Measurements from ENCODE around the gene SLC7A7.

Gene SLC7A7

GRCh38 chr14:22835505-22835904 lies 20.3 kb upstream of the SLC7A7 start (continued):
- TF ChIP-seq ZNF362 (tag by site-specific recombination; IDR thresholded peaks at IDR 0.05): no peak

- Histone ChIP-seq H3K36me3 (ENCODE audit: control insufficient read depth in 2 of 2, insufficient read depth in 1 of 2, low read length in 2 of 2) (peaks cover 30 to 39% of the 10 kb centered on the region in 2 experiments; a peak in 2 of 3 replicates), H3K4me1 (ENCODE audit: control insufficient read depth, insufficient read depth, low read length) (peaks cover 4% of the 10 kb centered on the region; the same call in 1 of the 2 replicates), H3K9me3 (ENCODE audit: control insufficient read depth, insufficient read depth, low read depth, low read length) (no peaks in the 10 kb centered on the region), H3K27ac (ENCODE audit: extremely low read depth, low read depth, low read length) (peak overlapping the region; percentile 37; the same call in 1 of the 2 replicates), H3K4me3 (ENCODE audit: low read depth, low read length) (peak overlapping the region; percentile 97)
- TF ChIP-seq YY1 (tag by site-specific recombination; IDR thresholded peaks at IDR 0.05): no peak
- peak; percentile 79; the same call in 1 of the 2 replicates for TF ChIP-seq ZNF394 (tag by site-specific recombination; IDR thresholded peaks at IDR 0.05; ENCODE audit: borderline replicate concordance)
- no peak for TF ChIP-seq ZNF692 (tag by site-specific recombination; IDR thresholded peaks at IDR 0.05)
- POLR2A ChIA-PET: interaction anchor here (0.6 to 1.1 kb wide), 4 partner anchors 8 to 84 kb away, joined by 3 to 5 read pairs (median 4); no protein-coding TSS in a partner anchor
- CTCF ChIA-PET: interaction anchor here (0.6 to 2.8 kb wide), 8 partner anchors 19 to 274 kb away, joined by 3 to 24 read pairs (median 4); no protein-coding TSS in a partner anchor
Observed at GRCh38 chr14:22830443-22831010, 15.3 kb upstream of the SLC7A7 start.

DNA sequence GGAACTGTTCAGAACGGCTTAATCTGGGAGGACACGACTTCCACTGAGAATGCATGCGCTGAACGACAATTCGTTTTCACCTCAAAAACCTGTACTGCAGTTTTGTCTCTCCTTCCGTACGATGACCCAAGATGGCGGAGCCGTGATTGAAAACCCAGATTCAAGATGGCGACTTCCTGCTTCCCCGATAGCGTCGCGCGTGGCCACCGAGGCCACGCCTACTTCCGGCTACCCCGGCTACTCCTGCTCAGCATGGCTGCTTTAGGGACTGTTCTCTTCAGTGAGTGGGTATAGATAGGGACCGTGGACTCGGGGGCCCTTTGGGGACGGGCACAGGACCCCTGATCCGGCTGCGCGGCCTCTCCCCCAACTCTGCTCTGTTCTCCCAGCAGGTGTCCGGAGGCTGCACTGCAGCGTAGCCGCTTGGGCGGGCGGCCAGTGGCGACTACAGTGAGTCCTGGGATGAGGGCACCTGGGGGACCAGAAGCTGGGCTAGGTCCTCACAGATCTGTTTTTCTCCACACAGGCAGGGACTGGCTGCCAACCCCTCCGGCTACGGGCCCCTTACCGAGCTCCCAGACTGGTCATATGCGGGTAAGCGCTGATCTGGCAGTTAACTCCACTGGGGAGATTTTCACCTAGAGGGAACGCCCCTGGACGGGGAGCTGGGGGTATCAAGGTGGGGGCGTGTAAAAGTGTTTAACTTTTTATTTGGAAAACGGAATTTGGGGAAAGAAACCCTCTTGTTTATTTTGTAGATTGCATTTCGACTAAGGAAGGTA lies 14.6 kb upstream of the SLC7A7 start, which contains the start of gene MRPL52:
TSS of gene MRPL52 (plus strand) at position 227 of the 782 bp plus-strand sequence. CDS start at position 253, 26 bp downstream.
- Histone ChIP-seq H3K36me3 (ENCODE audit: control insufficient read depth in 2 of 2, insufficient read depth in 1 of 2, low read length in 2 of 2) (peaks cover 30 to 33% of the 10 kb centered on the region in 2 experiments; a peak in 2 of 3 replicates), H3K4me1 (ENCODE audit: control insufficient read depth, insufficient read depth, low read length) (peaks cover 4% of the 10 kb centered on the region), H3K27ac (ENCODE audit: extremely low read depth, low read depth, low read length) (peak within 1 kb of the TSS; percentile 37; the same call in 1 of the 2 replicates), H3K4me3 (ENCODE audit: low read depth, low read length) (peak within 1 kb of the TSS; percentile 97), H3K9me3 (ENCODE audit: control insufficient read depth, insufficient read depth, low read depth, low read length) (no peaks in the 10 kb centered on the region)
- ChIA-PET CTCF (interaction anchor here (0.6 to 2.8 kb wide), 8 partner anchors 10 to 273 kb away, joined by 3 to 24 read pairs (median 4); no protein-coding TSS in a partner anchor), POLR2A (interaction anchor here (0.6 to 1.1 kb wide), 4 partner anchors 9 to 84 kb away, joined by 3 to 5 read pairs (median 4); no protein-coding TSS in a partner anchor)
- TF ChIP-seq ZXDB (tag by site-specific recombination; IDR thresholded peaks at IDR 0.05): peak; percentile 41
- peak; percentile 92 for TF ChIP-seq YY2 (tag by site-specific recombination; IDR thresholded peaks at IDR 0.05)
- peak; percentile 75 for TF ChIP-seq ZNF518A (tag by site-specific recombination; conservative IDR thresholded peaks at IDR 0.05; ENCODE audit: low read depth)
- no peak for TF ChIP-seq RBAK (tag by site-specific recombination; IDR thresholded peaks at IDR 0.05)
- TF ChIP-seq ZNF398 (tag by site-specific recombination; IDR thresholded peaks at IDR 0.05): no peak
- TF ChIP-seq ELK4 (IDR thresholded peaks at IDR 0.05; ENCODE audit: borderline replicate concordance, low read depth, low read length): peak; percentile 75
- TF ChIP-seq YY1 (tag by site-specific recombination; IDR thresholded peaks at IDR 0.05): peak; percentile 94
- TF ChIP-seq KLF8 (tag by site-specific recombination; IDR thresholded peaks at IDR 0.05): peak; percentile 24; the same call in 1 of the 2 replicates
- TF ChIP-seq KLF9 (tag by site-specific recombination; IDR thresholded peaks at IDR 0.05; ENCODE audit: low read depth): peak; percentile 55
- 0 out of 2 replicates have a peak, but pooled peaks have one; percentile 45 for TF ChIP-seq TCF7L2 (IDR thresholded peaks at IDR 0.05; ENCODE audit: borderline replicate concordance, low read depth, low read length)
- TF ChIP-seq ZNF335 (tag by site-specific recombination; conservative IDR thresholded peaks at IDR 0.05): peak; percentile 94
- TF ChIP-seq ZBTB48 (tag by site-specific recombination; IDR thresholded peaks at IDR 0.05): peak; percentile 99
- TF ChIP-seq, protein P1, sequence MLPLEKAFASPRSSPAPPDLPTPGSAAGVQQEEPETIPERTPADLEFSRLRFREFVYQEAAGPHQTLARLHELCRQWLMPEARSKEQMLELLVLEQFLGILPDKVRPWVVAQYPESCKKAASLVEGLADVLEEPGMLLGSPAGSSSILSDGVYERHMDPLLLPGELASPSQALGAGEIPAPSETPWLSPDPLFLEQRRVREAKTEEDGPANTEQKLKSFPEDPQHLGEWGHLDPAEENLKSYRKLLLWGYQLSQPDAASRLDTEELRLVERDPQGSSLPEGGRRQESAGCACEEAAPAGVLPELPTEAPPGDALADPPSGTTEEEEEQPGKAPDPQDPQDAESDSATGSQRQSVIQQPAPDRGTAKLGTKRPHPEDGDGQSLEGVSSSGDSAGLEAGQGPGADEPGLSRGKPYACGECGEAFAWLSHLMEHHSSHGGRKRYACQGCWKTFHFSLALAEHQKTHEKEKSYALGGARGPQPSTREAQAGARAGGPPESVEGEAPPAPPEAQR (tag by site-specific recombination; IDR thresholded peaks at IDR 0.05): no peak
- TF ChIP-seq ZBTB17 (tag by site-specific recombination; IDR thresholded peaks at IDR 0.05): peak; percentile 91
